GM12878 (cell line): ENCODE measurements around the gene ANKRD17.

ENCODE experiments used
- CBFB ChIP-seq: IDR thresholded peaks from 2 replicates; pipeline ENCODE4 v1.6.1; 2016; ENCODE audit warnings: antibody characterized with exemption, low read depth
- ETV6 ChIP-seq, 2 experiments: fragments of 450-650 bp in 1 of 2; IDR thresholded peaks in 1 of 2; conservative IDR thresholded peaks in 1 of 2; 2 replicates each; pipeline ENCODE4 v1.6.1; 2014; ENCODE audit warnings: antibody characterized with exemption in 1 of 2, borderline replicate concordance in 1 of 2, low read depth in 1 of 2, mild to moderate bottlenecking in 1 of 2, moderate library complexity in 1 of 2
- FOS ChIP-seq: IDR thresholded peaks from 3 replicates; pipeline ENCODE4 v1.6.1; 2011; ENCODE audit warnings: borderline replicate concordance; ENCODE audit not compliant: insufficient read length; ENCODE audit errors: extremely low read depth
- JUNB ChIP-seq: IDR thresholded peaks from 2 replicates; pipeline ENCODE4 v1.6.1; 2016; ENCODE audit warnings: antibody characterized with exemption, mild to moderate bottlenecking
- KAT2A ChIP-seq: conservative IDR thresholded peaks from 2 replicates; pipeline ENCODE4 v1.6.1; 2011; ENCODE audit warnings: low read depth, low read length; ENCODE audit not compliant: control insufficient read depth
- POLR2AphosphoS5 ChIP-seq: IDR thresholded peaks from 2 replicates; pipeline ENCODE4 v1.6.1; 2011; ENCODE audit warnings: mild to moderate bottlenecking, low read length, inconsistent platforms
- RAD21 ChIP-seq: IDR thresholded peaks from 2 replicates; pipeline ENCODE4 v1.6.1; 2011; ENCODE audit warnings: mild to moderate bottlenecking, low read depth, low read length, moderate library complexity; ENCODE audit not compliant: insufficient read depth
- TAF1 ChIP-seq: IDR thresholded peaks from 2 replicates; pipeline ENCODE4 v1.6.1; 2011; ENCODE audit warnings: mild to moderate bottlenecking, low read depth, low read length, borderline replicate concordance
- TF ChIP-seq, protein P1 (sequence below), 3 experiments: IDR thresholded peaks in 2 of 3; conservative IDR thresholded peaks in 1 of 3; 2 replicates each; pipeline ENCODE4 v1.5.1; 2011; ENCODE audit warnings: low read depth in 3 of 3, low read length in 3 of 3, mild to moderate bottlenecking in 3 of 3, control low read depth in 2 of 3, moderate library complexity in 2 of 3, inconsistent platforms in 1 of 3, mixed read lengths in 1 of 3; ENCODE audit not compliant: control insufficient read depth in 2 of 3, insufficient read depth in 1 of 3; ENCODE audit errors: extremely low read depth in 1 of 3
- TF ChIP-seq, protein P2 (sequence below): fragments of 450-650 bp; conservative IDR thresholded peaks from 2 replicates; pipeline ENCODE4 v1.6.1; 2017; ENCODE audit warnings: mild to moderate bottlenecking, moderate library complexity
- TF ChIP-seq, protein P3 (sequence below): fragments of 150-350 bp; IDR thresholded peaks from 2 replicates; pipeline ENCODE4 v1.6.1; 2016; ENCODE audit warnings: low read depth, low read length

DNA sequence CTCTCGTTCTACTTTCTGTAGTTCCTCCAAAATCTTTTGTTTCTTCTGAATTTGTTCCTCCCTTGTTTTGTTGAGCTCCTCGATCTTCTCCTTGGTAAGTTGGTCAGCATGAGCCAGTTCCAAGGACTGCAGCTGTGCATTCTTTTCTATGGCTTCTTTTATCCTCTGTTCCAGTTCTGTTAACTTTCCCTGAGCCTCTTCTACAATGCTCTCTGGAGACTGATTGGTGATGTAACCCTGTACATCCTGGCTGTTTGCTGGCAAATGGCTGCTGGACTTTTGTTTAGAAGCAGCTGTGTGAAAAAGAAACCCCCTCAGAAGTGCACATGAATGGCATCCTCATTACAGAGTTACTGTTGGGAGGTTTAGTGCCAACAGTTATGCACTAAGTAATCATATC is 118.6 kb downstream of the ANKRD17 start:
- TF ChIP-seq, protein P1, sequence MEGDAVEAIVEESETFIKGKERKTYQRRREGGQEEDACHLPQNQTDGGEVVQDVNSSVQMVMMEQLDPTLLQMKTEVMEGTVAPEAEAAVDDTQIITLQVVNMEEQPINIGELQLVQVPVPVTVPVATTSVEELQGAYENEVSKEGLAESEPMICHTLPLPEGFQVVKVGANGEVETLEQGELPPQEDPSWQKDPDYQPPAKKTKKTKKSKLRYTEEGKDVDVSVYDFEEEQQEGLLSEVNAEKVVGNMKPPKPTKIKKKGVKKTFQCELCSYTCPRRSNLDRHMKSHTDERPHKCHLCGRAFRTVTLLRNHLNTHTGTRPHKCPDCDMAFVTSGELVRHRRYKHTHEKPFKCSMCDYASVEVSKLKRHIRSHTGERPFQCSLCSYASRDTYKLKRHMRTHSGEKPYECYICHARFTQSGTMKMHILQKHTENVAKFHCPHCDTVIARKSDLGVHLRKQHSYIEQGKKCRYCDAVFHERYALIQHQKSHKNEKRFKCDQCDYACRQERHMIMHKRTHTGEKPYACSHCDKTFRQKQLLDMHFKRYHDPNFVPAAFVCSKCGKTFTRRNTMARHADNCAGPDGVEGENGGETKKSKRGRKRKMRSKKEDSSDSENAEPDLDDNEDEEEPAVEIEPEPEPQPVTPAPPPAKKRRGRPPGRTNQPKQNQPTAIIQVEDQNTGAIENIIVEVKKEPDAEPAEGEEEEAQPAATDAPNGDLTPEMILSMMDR (IDR thresholded peaks at IDR 0.05 in 2 of 3, conservative IDR thresholded peaks at IDR 0.05 in 1 of 3; ENCODE audit: control insufficient read depth in 2 of 3, extremely low read depth in 1 of 3, insufficient read depth in 1 of 3, low read depth in 3 of 3, low read length in 3 of 3), result no peak
- no peak for TF ChIP-seq FOS
- TF ChIP-seq KAT2A, result no peak
- TF ChIP-seq, protein P2, sequence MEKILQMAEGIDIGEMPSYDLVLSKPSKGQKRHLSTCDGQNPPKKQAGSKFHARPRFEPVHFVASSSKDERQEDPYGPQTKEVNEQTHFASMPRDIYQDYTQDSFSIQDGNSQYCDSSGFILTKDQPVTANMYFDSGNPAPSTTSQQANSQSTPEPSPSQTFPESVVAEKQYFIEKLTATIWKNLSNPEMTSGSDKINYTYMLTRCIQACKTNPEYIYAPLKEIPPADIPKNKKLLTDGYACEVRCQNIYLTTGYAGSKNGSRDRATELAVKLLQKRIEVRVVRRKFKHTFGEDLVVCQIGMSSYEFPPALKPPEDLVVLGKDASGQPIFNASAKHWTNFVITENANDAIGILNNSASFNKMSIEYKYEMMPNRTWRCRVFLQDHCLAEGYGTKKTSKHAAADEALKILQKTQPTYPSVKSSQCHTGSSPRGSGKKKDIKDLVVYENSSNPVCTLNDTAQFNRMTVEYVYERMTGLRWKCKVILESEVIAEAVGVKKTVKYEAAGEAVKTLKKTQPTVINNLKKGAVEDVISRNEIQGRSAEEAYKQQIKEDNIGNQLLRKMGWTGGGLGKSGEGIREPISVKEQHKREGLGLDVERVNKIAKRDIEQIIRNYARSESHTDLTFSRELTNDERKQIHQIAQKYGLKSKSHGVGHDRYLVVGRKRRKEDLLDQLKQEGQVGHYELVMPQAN, result no peak
- TF ChIP-seq ETV6 (conservative IDR thresholded peaks at IDR 0.05 in 1 of 2, IDR thresholded peaks at IDR 0.05 in 1 of 2; ENCODE audit: borderline replicate concordance in 1 of 2, low read depth in 1 of 2), result no peak
- TF ChIP-seq, protein P3, sequence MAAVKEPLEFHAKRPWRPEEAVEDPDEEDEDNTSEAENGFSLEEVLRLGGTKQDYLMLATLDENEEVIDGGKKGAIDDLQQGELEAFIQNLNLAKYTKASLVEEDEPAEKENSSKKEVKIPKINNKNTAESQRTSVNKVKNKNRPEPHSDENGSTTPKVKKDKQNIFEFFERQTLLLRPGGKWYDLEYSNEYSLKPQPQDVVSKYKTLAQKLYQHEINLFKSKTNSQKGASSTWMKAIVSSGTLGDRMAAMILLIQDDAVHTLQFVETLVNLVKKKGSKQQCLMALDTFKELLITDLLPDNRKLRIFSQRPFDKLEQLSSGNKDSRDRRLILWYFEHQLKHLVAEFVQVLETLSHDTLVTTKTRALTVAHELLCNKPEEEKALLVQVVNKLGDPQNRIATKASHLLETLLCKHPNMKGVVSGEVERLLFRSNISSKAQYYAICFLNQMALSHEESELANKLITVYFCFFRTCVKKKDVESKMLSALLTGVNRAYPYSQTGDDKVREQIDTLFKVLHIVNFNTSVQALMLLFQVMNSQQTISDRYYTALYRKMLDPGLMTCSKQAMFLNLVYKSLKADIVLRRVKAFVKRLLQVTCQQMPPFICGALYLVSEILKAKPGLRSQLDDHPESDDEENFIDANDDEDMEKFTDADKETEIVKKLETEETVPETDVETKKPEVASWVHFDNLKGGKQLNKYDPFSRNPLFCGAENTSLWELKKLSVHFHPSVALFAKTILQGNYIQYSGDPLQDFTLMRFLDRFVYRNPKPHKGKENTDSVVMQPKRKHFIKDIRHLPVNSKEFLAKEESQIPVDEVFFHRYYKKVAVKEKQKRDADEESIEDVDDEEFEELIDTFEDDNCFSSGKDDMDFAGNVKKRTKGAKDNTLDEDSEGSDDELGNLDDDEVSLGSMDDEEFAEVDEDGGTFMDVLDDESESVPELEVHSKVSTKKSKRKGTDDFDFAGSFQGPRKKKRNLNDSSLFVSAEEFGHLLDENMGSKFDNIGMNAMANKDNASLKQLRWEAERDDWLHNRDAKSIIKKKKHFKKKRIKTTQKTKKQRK, result no peak
- TF ChIP-seq RAD21, result no peak
- TF ChIP-seq CBFB, result no peak
- TF ChIP-seq POLR2AphosphoS5, result no peak
- TF ChIP-seq TAF1, result no peak
- TF ChIP-seq JUNB, result no peak
